ENCODE results near the gene RPTOR. TPM values are rescaled to one million over a fixed set of nuclear protein-coding genes. Genes with fewer than 3 reads are reported as not detected.

RPTOR gene
- total RNA-seq, 4 donors from 2014 or later, result 34.1 to 65.8 (median 43.6) TPM

DNA sequence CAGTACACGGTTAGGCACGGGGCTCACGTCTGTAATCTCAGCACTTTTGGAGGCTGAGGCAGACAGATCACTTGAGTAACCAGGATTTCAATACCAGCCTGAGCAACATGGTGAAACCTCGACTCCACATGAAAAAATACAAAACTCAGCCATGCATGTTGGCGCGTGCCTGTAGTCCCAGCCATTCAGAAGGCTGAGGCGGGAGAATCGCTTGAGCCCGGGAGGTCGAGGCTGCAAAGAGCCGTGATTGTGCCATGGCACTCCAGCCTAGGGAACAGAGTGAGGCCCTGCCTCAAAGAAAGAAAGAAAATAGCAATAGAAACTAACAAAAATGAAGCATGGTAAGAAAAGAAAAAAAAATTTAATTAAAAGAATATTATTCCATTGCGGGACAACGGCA lies 319.0 kb downstream of the RPTOR start:
- H3K27me3 ChIP-seq, result no peaks in the 10 kb centered on the region
- peaks cover 15 to 38% (median 27%) of the 10 kb centered on the region in 4 donors for H3K4me1 ChIP-seq
- H3K9me3 ChIP-seq, result no peaks in the 10 kb centered on the region
- DNase-seq (ENCODE audit: extremely low spot score), result no peak
- H3K36me3 ChIP-seq, result peaks cover 0 to 10% (median 8%) of the 10 kb centered on the region in 4 donors
- intact Hi-C loops (cut with DNase I), result loop anchor here (2.0 to 10.0 kb wide), 3 partner anchors 71 to 439 kb away; no protein-coding TSS in a partner anchor
- no peak for TF ChIP-seq POLR2A (IDR thresholded peaks at IDR 0.05; ENCODE audit: low read depth)
- TF ChIP-seq EP300 (IDR thresholded peaks at IDR 0.05), result no peak
- TF ChIP-seq, protein P1, sequence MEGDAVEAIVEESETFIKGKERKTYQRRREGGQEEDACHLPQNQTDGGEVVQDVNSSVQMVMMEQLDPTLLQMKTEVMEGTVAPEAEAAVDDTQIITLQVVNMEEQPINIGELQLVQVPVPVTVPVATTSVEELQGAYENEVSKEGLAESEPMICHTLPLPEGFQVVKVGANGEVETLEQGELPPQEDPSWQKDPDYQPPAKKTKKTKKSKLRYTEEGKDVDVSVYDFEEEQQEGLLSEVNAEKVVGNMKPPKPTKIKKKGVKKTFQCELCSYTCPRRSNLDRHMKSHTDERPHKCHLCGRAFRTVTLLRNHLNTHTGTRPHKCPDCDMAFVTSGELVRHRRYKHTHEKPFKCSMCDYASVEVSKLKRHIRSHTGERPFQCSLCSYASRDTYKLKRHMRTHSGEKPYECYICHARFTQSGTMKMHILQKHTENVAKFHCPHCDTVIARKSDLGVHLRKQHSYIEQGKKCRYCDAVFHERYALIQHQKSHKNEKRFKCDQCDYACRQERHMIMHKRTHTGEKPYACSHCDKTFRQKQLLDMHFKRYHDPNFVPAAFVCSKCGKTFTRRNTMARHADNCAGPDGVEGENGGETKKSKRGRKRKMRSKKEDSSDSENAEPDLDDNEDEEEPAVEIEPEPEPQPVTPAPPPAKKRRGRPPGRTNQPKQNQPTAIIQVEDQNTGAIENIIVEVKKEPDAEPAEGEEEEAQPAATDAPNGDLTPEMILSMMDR (IDR thresholded peaks at IDR 0.05), result no peak
- TF ChIP-seq POLR2AphosphoS5 (IDR thresholded peaks at IDR 0.05), result no peak
- no peak overlapping the region for H3K4me3 ChIP-seq
- WGBS, result 96% methylated on average over 13 of the region's 13 CpGs
- no peak overlapping the region for H3K27ac ChIP-seq (replicated peaks in 1 of 4)

DNA sequence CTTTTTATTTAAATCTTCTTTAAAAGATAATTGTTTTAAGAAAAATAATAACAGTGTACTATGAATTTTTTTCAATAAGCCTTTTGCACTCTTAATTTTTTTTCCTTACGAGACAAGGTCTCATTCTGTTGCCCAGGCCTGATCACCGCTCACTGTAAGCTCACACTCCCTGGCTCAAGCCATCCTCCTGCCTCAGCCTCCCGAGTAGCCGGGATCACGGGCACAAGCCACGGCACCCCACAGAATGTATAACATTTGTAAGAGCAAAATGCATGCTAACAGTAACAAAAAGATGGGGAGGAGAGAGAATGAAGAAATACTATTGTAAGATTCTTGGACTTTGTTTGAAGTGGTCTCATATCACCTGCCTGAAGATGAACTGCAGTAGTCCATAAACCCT lies 320.1 kb downstream of the RPTOR start:
- intact Hi-C loops (cut with DNase I), result loop anchor here (2.0 to 10.0 kb wide), 3 partner anchors 70 to 440 kb away; no protein-coding TSS in a partner anchor
- peaks cover 5 to 26% (median 16%) of the 10 kb centered on the region in 4 donors for H3K4me1 ChIP-seq

DNA sequence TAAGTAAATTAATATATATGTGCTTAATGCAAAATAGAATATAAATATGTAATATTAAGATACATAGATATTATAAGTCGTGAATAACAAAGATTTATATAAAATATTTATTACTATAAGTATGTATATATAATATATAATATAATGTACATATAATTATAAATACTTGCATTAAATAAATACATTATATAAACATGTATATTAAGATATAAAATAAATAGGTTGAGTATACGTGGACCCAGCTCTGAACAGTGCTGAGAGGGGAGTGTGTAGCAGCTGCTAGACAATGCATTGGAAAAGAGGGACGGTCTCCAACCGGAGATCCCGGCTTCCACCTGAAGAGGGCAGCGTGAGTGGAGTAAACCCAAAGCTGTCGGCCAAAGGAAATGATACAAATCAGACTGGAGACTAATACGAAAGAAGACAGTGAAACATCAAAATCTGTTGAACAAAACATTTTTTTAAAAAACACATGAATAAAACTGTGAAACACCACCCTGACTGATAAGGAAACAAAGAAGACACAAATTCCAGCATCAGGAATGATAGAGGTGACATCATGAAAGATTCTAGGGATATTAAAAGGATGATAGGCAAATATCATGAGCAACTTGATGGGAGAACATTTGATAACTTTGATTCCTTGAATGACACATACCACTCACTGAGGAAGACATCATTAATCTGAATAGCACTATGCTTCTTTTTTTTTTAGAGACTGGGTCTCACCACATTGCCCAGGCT lies 321.6 kb downstream of the RPTOR start:
- 13% methylated on average over 8 of the region's 8 CpGs for WGBS
- peaks cover 0 to 10% (median 8%) of the 10 kb centered on the region in 4 donors for H3K36me3 ChIP-seq
- no peak for DNase-seq (ENCODE audit: extremely low spot score)
- H3K4me1 ChIP-seq, result peaks cover 1 to 13% (median 5%) of the 10 kb centered on the region in 4 donors
- intact Hi-C loops (cut with DNase I), result loop anchor here (10.0 kb wide), 2 partner anchors 69 to 441 kb away; no protein-coding TSS in a partner anchor
- H3K27me3 ChIP-seq, result no peaks in the 10 kb centered on the region
- no peak overlapping the region for H3K27ac ChIP-seq (replicated peaks in 1 of 4)
- no peak overlapping the region for H3K4me3 ChIP-seq
- TF ChIP-seq POLR2A (IDR thresholded peaks at IDR 0.05; ENCODE audit: low read depth), result no peak
- peak in 1 of 2 donors; percentile 46 for TF ChIP-seq POLR2AphosphoS5 (IDR thresholded peaks at IDR 0.05)
- TF ChIP-seq, protein P1 (IDR thresholded peaks at IDR 0.05), result peak; percentile 73 to 85 (median 81)
- no peak for TF ChIP-seq EP300 (IDR thresholded peaks at IDR 0.05)
- H3K9me3 ChIP-seq, result no peaks in the 10 kb centered on the region

More for the DNA sequence above, 320.1 kb downstream of the RPTOR start:
- no peak overlapping the region for H3K27ac ChIP-seq (replicated peaks in 1 of 4)
- peaks cover 0 to 10% (median 8%) of the 10 kb centered on the region in 4 donors for H3K36me3 ChIP-seq
- no peaks in the 10 kb centered on the region for H3K9me3 ChIP-seq
- 98% methylated on average over 6 of the region's 6 CpGs for WGBS
- DNase-seq (ENCODE audit: extremely low spot score), result no peak
- TF ChIP-seq POLR2A (IDR thresholded peaks at IDR 0.05; ENCODE audit: low read depth), result no peak
- no peak for TF ChIP-seq POLR2AphosphoS5 (IDR thresholded peaks at IDR 0.05)
- TF ChIP-seq, protein P1 (IDR thresholded peaks at IDR 0.05), result no peak
- no peak for TF ChIP-seq EP300 (IDR thresholded peaks at IDR 0.05)
- no peak overlapping the region for H3K4me3 ChIP-seq
- no peaks in the 10 kb centered on the region for H3K27me3 ChIP-seq

DNA sequence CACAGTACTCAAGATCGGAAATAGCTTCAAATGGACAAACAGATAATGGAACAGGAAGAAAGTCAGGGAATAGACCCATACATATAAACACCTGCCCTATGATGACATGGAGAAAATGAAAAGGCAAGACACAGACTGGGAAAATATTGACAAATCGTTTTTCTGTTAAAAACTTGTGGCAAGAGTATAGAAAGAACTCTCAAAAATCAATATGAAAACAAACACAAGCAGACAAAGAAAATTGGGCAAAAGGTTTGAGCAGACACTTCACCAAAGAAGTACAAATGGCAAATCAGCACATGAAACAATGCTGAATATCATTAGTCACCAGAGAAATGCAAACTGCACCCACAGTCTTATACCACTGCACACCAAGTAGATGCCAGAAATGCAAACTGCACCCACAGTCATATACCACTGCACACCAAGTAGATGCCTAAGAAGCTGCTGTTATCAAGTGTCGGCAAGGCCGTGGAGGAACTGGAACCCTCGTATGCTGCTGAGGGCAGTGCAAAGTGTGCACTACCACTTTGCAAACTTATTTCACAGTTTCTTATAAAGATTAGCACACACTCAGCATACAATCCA lies 323.5 kb downstream of the RPTOR start:
- Histone ChIP-seq H3K36me3 (peaks cover 0 to 6% (median 2%) of the 10 kb centered on the region in 4 donors), H3K4me3 (no peak overlapping the region), H3K9me3 (no peaks in the 10 kb centered on the region), H3K27me3 (no peaks in the 10 kb centered on the region), H3K4me1 (peaks cover 0 to 18% (median 11%) of the 10 kb centered on the region in 4 donors), H3K27ac (replicated peaks in 1 of 4) (no peak overlapping the region)
- no peak for DNase-seq (ENCODE audit: extremely low spot score)
- intact Hi-C loops (cut with DNase I), result loop anchor here (10.0 kb wide), 2 partner anchors 67 to 443 kb away; no protein-coding TSS in a partner anchor
- no peak for TF ChIP-seq POLR2AphosphoS5 (IDR thresholded peaks at IDR 0.05)
- TF ChIP-seq, protein P1 (IDR thresholded peaks at IDR 0.05), result no peak
- TF ChIP-seq EP300 (IDR thresholded peaks at IDR 0.05), result no peak
- no peak for TF ChIP-seq POLR2A (IDR thresholded peaks at IDR 0.05; ENCODE audit: low read depth)
- 91% methylated on average over 5 of the region's 5 CpGs for WGBS

Measured in esophagus muscularis mucosa (tissue), 4 donors.